GM23338 (cell line): ENCODE data around the gene SFMBT2. TPM values are rescaled to one million over a fixed set of nuclear protein-coding genes. Genes with fewer than 3 reads are reported as not detected.
A peak's percentile ranks its signal among the peaks of the same experiment; 100 is the strongest.

Experiments
- ATAC-seq: fragments of 200-7000 bp; cut with Tn5 transposase; 3 replicates; pipeline ENCODE4 v1.9.1; 2020
- DNase-seq: peaks from one replicate; pipeline ENCODE4 v3.0.0-alpha.2; 2015; ENCODE audit warnings: low spot score
- H2AFZ ChIP-seq: fragments of 200-600 bp; sonication (generic); 2 replicates; pipeline ENCODE4 v1.8.0; 2016; ENCODE audit warnings: antibody characterized with exemption, mild to moderate bottlenecking, moderate library complexity
- H3F3A ChIP-seq: fragments of 200-600 bp; sonication (generic); replicated peaks from 2 replicates; pipeline ENCODE4 v1.8.0; 2017; ENCODE audit warnings: antibody characterized with exemption, mixed run types, low read depth
- H3K27ac ChIP-seq: fragments of 200-600 bp; sonication (generic); 2 replicates; pipeline ENCODE4 v1.6.1; 2016; ENCODE audit warnings: low read depth
- H3K27me3 ChIP-seq: fragments of 200-600 bp; sonication (generic); 2 replicates; pipeline ENCODE4 v1.8.0; 2016; ENCODE audit warnings: mild to moderate bottlenecking, mixed run types, moderate library complexity; ENCODE audit not compliant: insufficient read depth
- H3K36me3 ChIP-seq: fragments of 200-600 bp; sonication (generic); 2 replicates; pipeline ENCODE4 v1.8.0; 2016; ENCODE audit warnings: mild to moderate bottlenecking; ENCODE audit not compliant: insufficient read depth
- H3K4me1 ChIP-seq: fragments of 200-600 bp; sonication (generic); 2 replicates; pipeline ENCODE4 v1.8.0; 2016; ENCODE audit warnings: mild to moderate bottlenecking, moderate library complexity; ENCODE audit not compliant: insufficient read depth
- H3K4me2 ChIP-seq: fragments of 200-600 bp; sonication (generic); 2 replicates; pipeline ENCODE4 v1.7.1; 2017; ENCODE audit warnings: mixed run types
- H3K4me3 ChIP-seq: fragments of 200-600 bp; sonication (generic); 2 replicates; pipeline ENCODE4 v1.6.1; 2016; ENCODE audit warnings: mixed run types
- H3K79me2 ChIP-seq: fragments of 200-600 bp; sonication (generic); replicated peaks from 2 replicates; pipeline ENCODE4 v1.8.0; 2017; ENCODE audit warnings: mild to moderate bottlenecking; ENCODE audit not compliant: insufficient read depth
- H3K9me2 ChIP-seq: fragments of 200-600 bp; sonication (generic); 2 replicates; pipeline ENCODE4 v1.8.0; 2017; ENCODE audit not compliant: insufficient read depth
- H4K20me1 ChIP-seq: fragments of 200-600 bp; sonication (generic); replicated peaks from 2 replicates; pipeline ENCODE4 v1.8.0; 2017; ENCODE audit warnings: mild to moderate bottlenecking; ENCODE audit not compliant: insufficient read depth
- H3K27ac Mint-ChIP-seq: 2 replicates; pipeline ENCODE4 v1.8.0; 2020; ENCODE audit warnings: inconsistent platforms, mild to moderate bottlenecking, moderate library complexity, mixed read lengths
- H3K27me3 Mint-ChIP-seq: 3 replicates; pipeline ENCODE4 v1.8.0; 2022; ENCODE audit warnings: low read depth, mild to moderate bottlenecking, moderate library complexity, mixed read lengths, inconsistent platforms; ENCODE audit not compliant: insufficient read depth, poor library complexity
- H3K36me3 Mint-ChIP-seq: 3 replicates; pipeline ENCODE4 v1.8.0; 2021; ENCODE audit warnings: low read depth, mild to moderate bottlenecking, inconsistent platforms, moderate library complexity, mixed read lengths
- H3K4me1 Mint-ChIP-seq: 3 replicates; pipeline ENCODE4 v1.8.0; 2020; ENCODE audit warnings: mild to moderate bottlenecking, inconsistent platforms, mixed read lengths
- H3K4me3 Mint-ChIP-seq: 3 replicates; pipeline ENCODE4 v1.8.0; 2021; ENCODE audit warnings: moderate library complexity, mild to moderate bottlenecking, inconsistent platforms, mixed read lengths
- H3K9me3 Mint-ChIP-seq: 3 replicates; pipeline ENCODE4 v1.8.0; 2020; ENCODE audit warnings: moderate library complexity, mild to moderate bottlenecking, inconsistent platforms, mixed read lengths
- CREB1 ChIP-seq: fragments of 250-450 bp; sonication (Bioruptor Pico); IDR thresholded peaks from 2 replicates; pipeline ENCODE4 v1.5.0; 2020; ENCODE audit warnings: low read depth, mild to moderate bottlenecking, moderate library complexity
- CTCF ChIP-seq, 2 experiments: fragments of 200-600 bp in 1 of 2; sonication (generic) in 1 of 2; conservative IDR thresholded peaks; 2 replicates each; pipeline versions ENCODE4 v1.5.1 to v1.6.1; 2016 to 2017; ENCODE audit warnings: antibody characterized with exemption in 2 of 2, low read depth in 2 of 2, mild to moderate bottlenecking in 2 of 2, moderate library complexity in 1 of 2
- EZH2 ChIP-seq: fragments of 200-600 bp; sonication (generic); IDR thresholded peaks from one replicate; pipeline ENCODE4 v1.8.0; 2017; ENCODE audit warnings: antibody characterized with exemption, mild to moderate bottlenecking, low read depth; ENCODE audit not compliant: unreplicated experiment
- JUNB ChIP-seq: IDR thresholded peaks from one replicate; pipeline ENCODE4 v1.6.1; 2016; ENCODE audit warnings: antibody characterized with exemption; ENCODE audit not compliant: unreplicated experiment
- NANOG ChIP-seq: IDR thresholded peaks from 2 replicates; pipeline ENCODE4 v1.6.1; 2016; ENCODE audit warnings: antibody characterized with exemption, borderline replicate concordance
- REST ChIP-seq: IDR thresholded peaks from one replicate; pipeline ENCODE4 v1.6.1; 2018; ENCODE audit warnings: antibody characterized with exemption; ENCODE audit not compliant: unreplicated experiment
- STAT1 ChIP-seq: IDR thresholded peaks from one replicate; pipeline ENCODE4 v1.6.1; 2016; ENCODE audit warnings: antibody characterized with exemption; ENCODE audit not compliant: unreplicated experiment
- ZNF114 ChIP-seq: fragments of 250-450 bp; sonication (Bioruptor Pico); IDR thresholded peaks from 2 replicates; pipeline ENCODE4 v1.5.0; 2020; ENCODE audit warnings: mild to moderate bottlenecking, moderate library complexity
- ZNF331 ChIP-seq: fragments of 250-450 bp; sonication (Bioruptor Pico); IDR thresholded peaks from 2 replicates; pipeline ENCODE4 v1.5.0; 2020; ENCODE audit warnings: low read depth, mild to moderate bottlenecking, moderate library complexity
- ZNF462 ChIP-seq: fragments of 250-450 bp; sonication (Bioruptor Pico); IDR thresholded peaks from 2 replicates; pipeline ENCODE4 v1.5.0; 2020; ENCODE audit warnings: mild to moderate bottlenecking, moderate library complexity
- polyA plus RNA-seq: library from polyadenylated mRNA; unstranded; fragments of >200 nt; fragmentation: Nextera tagmentation; extraction: Ambion mirVana; gene quantifications from 2 replicates; pipeline ENCODE4 v1.2.1, GENCODE V29; 2016
- total RNA-seq: library from RNA; depleted of rRNA; stranded (reverse); fragments of >200 nt; shearing (Covaris generic); gene quantifications from 2 replicates; pipeline ENCODE4 v1.2.3, GENCODE V29; 2014

SFMBT2 gene
- total and polyA plus RNA-seq, 2 experiments from 2014 or later = 2.7 to 6.7 TPM

GRCh38 chr10:7130191-7130911 lies 280.5 kb downstream of the SFMBT2 start:
- Histone ChIP-seq H3K4me2 (no peak overlapping the region), H3K79me2 (no peaks in the 10 kb centered on the region), H3K27me3 (no peaks in the 10 kb centered on the region), H3K4me1 (no peaks in the 10 kb centered on the region), H3K36me3 (no peaks in the 10 kb centered on the region), H3K9me2 (no peaks in the 10 kb centered on the region), H2AFZ (peak overlapping the region; percentile 59; the same call in 1 of the 2 replicates), H3F3A (no peaks in the 10 kb centered on the region), H4K20me1 (no peaks in the 10 kb centered on the region), H3K4me3 (no peak overlapping the region), H3K27ac (no peak overlapping the region)
- DNase-seq = no peak
- Mint-ChIP-seq H3K27me3 (peaks cover 4% of the 10 kb centered on the region), H3K4me3 (no peak overlapping the region), H3K9me3 (peaks cover 8% of the 10 kb centered on the region; the same call in 2 of the 3 replicates), H3K36me3 (peaks cover 5% of the 10 kb centered on the region; the same call in 1 of the 3 replicates), H3K27ac (0 out of 2 replicates have a peak overlapping the region, but pooled peaks have one; percentile 59), H3K4me1 (no peaks in the 10 kb centered on the region)
- ATAC-seq = no peak
- no peak for TF ChIP-seq ZNF462 (CRISPR knock-in tag)
- TF ChIP-seq JUNB = no peak
- no peak for TF ChIP-seq NANOG
- no peak for TF ChIP-seq ZNF331 (CRISPR knock-in tag)
- no peak for TF ChIP-seq EZH2
- no peak for TF ChIP-seq ZNF114 (CRISPR knock-in tag)
- TF ChIP-seq REST = no peak
- TF ChIP-seq CREB1 (CRISPR knock-in tag) = no peak
- TF ChIP-seq CTCF (conservative IDR thresholded peaks at IDR 0.05; ENCODE audit: low read depth in 2 of 2) = no peak
- TF ChIP-seq STAT1 = no peak
